Muscle layer of duodenum (tissue), 2 donors: Measurements from ENCODE around the gene PTPRG.

Experiments used
- H3K27ac ChIP-seq: one replicate; pipeline ENCODE4 v1.7.0; 2013; ENCODE audit warnings: mild to moderate bottlenecking, low read length
- H3K27me3 ChIP-seq: one replicate; pipeline ENCODE4 v1.7.0; 2013; ENCODE audit warnings: low read depth, mild to moderate bottlenecking, control low read depth, low read length
- H3K36me3 ChIP-seq, 2 donors: one replicate each; pipeline ENCODE4 v1.7.0; 2013; ENCODE audit warnings: low read length in 2 of 2, control low read depth in 1 of 2, mild to moderate bottlenecking in 1 of 2; ENCODE audit not compliant: insufficient read depth in 2 of 2, control insufficient read depth in 1 of 2
- H3K4me1 ChIP-seq, 2 donors: one replicate each; pipeline ENCODE4 v1.7.0; 2013; ENCODE audit warnings: low read length in 2 of 2, mild to moderate bottlenecking in 2 of 2, control low read depth in 1 of 2, moderate library complexity in 1 of 2; ENCODE audit not compliant: insufficient read depth in 2 of 2, control insufficient read depth in 1 of 2
- H3K4me3 ChIP-seq, 2 donors: one replicate each; pipeline ENCODE4 v1.7.0; 2013; ENCODE audit warnings: low read length in 2 of 2, low read depth in 1 of 2, mild to moderate bottlenecking in 1 of 2
- H3K9me3 ChIP-seq, 2 donors: one replicate each; pipeline ENCODE4 v1.7.0; 2013; ENCODE audit warnings: low read length in 2 of 2, control low read depth in 1 of 2, mild to moderate bottlenecking in 1 of 2; ENCODE audit not compliant: control insufficient read depth in 1 of 2
- donor health status: healthy.

The PTPRG gene

GRCh38 chr3:61828184-61828874, 267.0 kb downstream of the PTPRG start:
- Histone ChIP-seq H3K27ac (no peak overlapping the region), H3K4me1 (peaks cover 5 to 17% of the 10 kb centered on the region in 2 donors), H3K27me3 (no peaks in the 10 kb centered on the region), H3K9me3 (no peaks in the 10 kb centered on the region), H3K36me3 (no peaks in the 10 kb centered on the region), H3K4me3 (no peak overlapping the region)

DNA sequence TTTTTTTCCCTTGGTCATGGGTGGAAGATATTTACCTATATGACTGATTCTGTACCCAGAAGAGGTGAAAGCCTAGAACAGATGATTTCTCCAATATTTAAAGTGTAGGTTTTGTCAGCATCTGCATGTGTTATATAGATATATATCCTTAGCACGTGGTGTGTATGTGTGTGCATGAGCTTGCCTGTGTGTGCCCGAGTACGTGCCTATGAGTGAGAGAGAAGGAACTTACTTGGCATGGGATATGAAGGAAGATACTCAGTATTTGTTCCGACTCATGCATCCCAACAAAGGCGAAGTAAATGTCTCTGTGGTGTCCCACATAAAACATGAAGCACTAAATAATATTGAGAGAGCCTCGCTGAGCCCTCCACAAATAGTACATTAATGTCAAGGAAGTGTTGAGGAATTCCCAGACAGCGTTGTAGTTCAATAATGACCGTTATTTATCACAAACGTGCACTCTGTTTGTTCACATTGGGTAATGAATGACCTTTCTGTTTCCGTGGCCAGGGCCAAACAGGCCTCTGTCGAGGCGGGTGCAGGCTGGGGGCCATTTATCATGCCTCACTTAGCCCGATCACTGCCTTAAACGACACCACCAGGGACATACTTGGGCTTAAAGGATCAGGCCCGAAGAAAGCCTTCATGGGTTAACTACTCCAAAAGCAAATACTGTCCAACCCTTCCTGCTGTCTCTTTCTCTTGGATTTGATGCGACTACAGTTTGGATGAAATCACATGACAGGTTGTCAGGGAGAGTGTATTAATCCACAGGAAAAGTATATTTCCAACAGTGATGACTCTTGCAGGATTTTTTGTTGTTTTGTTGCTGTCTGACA, 267.7 kb downstream of the PTPRG start:
- H3K4me3 ChIP-seq: no peak overlapping the region
- no peak overlapping the region for H3K27ac ChIP-seq
- peaks cover 5 to 17% of the 10 kb centered on the region in 2 donors for H3K4me1 ChIP-seq
- H3K27me3 ChIP-seq: no peaks in the 10 kb centered on the region
- no peaks in the 10 kb centered on the region for H3K9me3 ChIP-seq
- H3K36me3 ChIP-seq: no peaks in the 10 kb centered on the region

GRCh38 chr3:61829722-61830350, 268.5 kb downstream of the PTPRG start:
- Histone ChIP-seq H3K27me3 (no peaks in the 10 kb centered on the region), H3K27ac (no peak overlapping the region), H3K9me3 (no peaks in the 10 kb centered on the region), H3K4me3 (no peak overlapping the region), H3K4me1 (peaks cover 5 to 17% of the 10 kb centered on the region in 2 donors), H3K36me3 (no peaks in the 10 kb centered on the region)

- no peaks in the 10 kb centered on the region for H3K9me3 ChIP-seq
- no peaks in the 10 kb centered on the region for H3K36me3 ChIP-seq
- no peak overlapping the region for H3K4me3 ChIP-seq
- no peak overlapping the region for H3K27ac ChIP-seq
- H3K27me3 ChIP-seq: no peaks in the 10 kb centered on the region
- peaks cover 5 to 20% of the 10 kb centered on the region in 2 donors for H3K4me1 ChIP-seq
These were observed 270.6 kb downstream of the PTPRG start for GRCh38 chr3:61831973-61832372.

- H3K36me3 ChIP-seq: no peaks in the 10 kb centered on the region
- H3K4me1 ChIP-seq: peaks cover 5 to 20% of the 10 kb centered on the region in 2 donors
- no peaks in the 10 kb centered on the region for H3K9me3 ChIP-seq
- H3K27ac ChIP-seq: no peak overlapping the region
- no peak overlapping the region for H3K4me3 ChIP-seq
- H3K27me3 ChIP-seq: no peaks in the 10 kb centered on the region
These were observed 271.2 kb downstream of the PTPRG start for GRCh38 chr3:61832375-61833229.

DNA sequence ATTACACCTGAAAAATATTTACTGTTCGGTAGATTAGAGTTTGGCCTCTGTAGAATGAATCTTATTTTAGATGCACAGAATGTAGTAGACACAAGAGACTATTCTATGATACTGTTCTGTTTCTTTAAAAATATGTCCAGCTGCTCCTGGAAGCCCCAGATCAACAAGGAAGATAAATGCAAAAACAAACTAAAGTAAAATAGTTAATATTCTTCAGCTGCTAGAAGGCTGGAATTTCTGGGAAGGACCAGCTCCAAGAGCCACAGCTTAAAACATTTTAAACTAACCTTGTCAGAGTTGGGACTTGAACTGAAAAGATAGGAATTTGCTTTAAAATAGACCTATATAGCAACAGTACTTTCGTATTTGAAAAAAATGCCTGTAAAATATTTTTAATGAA, 277.9 kb downstream of the PTPRG start:
- H3K4me1 ChIP-seq: peaks cover 0 to 20% of the 10 kb centered on the region in 2 donors
- no peaks in the 10 kb centered on the region for H3K27me3 ChIP-seq
- H3K27ac ChIP-seq: no peak overlapping the region
- no peak overlapping the region for H3K4me3 ChIP-seq
- H3K36me3 ChIP-seq: no peaks in the 10 kb centered on the region
- H3K9me3 ChIP-seq: no peaks in the 10 kb centered on the region

- Histone ChIP-seq H3K9me3 (no peaks in the 10 kb centered on the region), H3K4me3 (no peak overlapping the region), H3K27me3 (no peaks in the 10 kb centered on the region), H3K27ac (no peak overlapping the region), H3K4me1 (peaks cover 0 to 17% of the 10 kb centered on the region in 2 donors), H3K36me3 (no peaks in the 10 kb centered on the region)
These were observed 279.9 kb downstream of the PTPRG start for GRCh38 chr3:61841111-61841845.

- peaks cover 0 to 17% of the 10 kb centered on the region in 2 donors for H3K4me1 ChIP-seq
- H3K9me3 ChIP-seq: no peaks in the 10 kb centered on the region
- no peak overlapping the region for H3K27ac ChIP-seq
- no peak overlapping the region for H3K4me3 ChIP-seq
- no peaks in the 10 kb centered on the region for H3K27me3 ChIP-seq
- H3K36me3 ChIP-seq: no peaks in the 10 kb centered on the region
These were observed 280.6 kb downstream of the PTPRG start for GRCh38 chr3:61841988-61842387.

- Histone ChIP-seq H3K4me3 (no peak overlapping the region), H3K4me1 (peaks cover 17 to 29% of the 10 kb centered on the region in 2 donors), H3K27ac (no peak overlapping the region), H3K27me3 (no peaks in the 10 kb centered on the region), H3K36me3 (no peaks in the 10 kb centered on the region), H3K9me3 (no peaks in the 10 kb centered on the region)
These were observed 283.0 kb downstream of the PTPRG start for GRCh38 chr3:61844346-61844745.

DNA sequence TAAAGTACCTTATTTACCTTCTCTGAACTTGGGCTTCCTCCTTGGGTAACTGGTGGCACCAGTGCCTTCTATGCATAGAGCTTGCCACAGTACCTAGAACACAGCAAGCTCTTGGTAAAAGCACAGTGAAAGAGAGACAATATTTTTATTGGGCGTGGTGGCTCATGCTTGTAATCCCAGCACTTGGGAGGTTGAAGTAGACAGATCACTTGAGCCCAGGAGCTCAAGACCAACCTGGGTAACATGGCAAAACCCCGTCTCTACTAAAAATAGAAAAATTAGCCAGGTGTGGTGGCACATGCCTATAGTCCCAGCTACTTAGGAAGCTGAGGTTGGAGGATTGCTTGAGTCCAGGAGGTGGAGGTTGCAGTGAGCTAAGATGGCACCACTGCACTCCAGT, 285.1 kb downstream of the PTPRG start:
- Histone ChIP-seq H3K4me3 (no peak overlapping the region), H3K9me3 (no peaks in the 10 kb centered on the region), H3K27ac (no peak overlapping the region), H3K27me3 (no peaks in the 10 kb centered on the region), H3K36me3 (no peaks in the 10 kb centered on the region), H3K4me1 (peaks cover 19 to 27% of the 10 kb centered on the region in 2 donors)
